Measurements from ENCODE around the gene ZER1. TPM values are rescaled to one million over a fixed set of nuclear protein-coding genes. Genes with fewer than 3 reads are reported as not detected.

The ZER1 gene
- polyA plus RNA-seq, 1 donor from 2014 or later = 30.6 TPM

GRCh38 chr9:128703616-128704355 lies 67.9 kb downstream of the ZER1 start:
- H2AFZ ChIP-seq (ENCODE audit: low read depth, low read length) = no peak overlapping the region
- H3K36me3 ChIP-seq (ENCODE audit: insufficient read depth, low read length) = no peaks in the 10 kb centered on the region
- H3K9ac ChIP-seq (ENCODE audit: low read length) = no peak overlapping the region
- H3K9me3 ChIP-seq (ENCODE audit: low read length) = no peaks in the 10 kb centered on the region
- no peaks in the 10 kb centered on the region for H3F3A ChIP-seq (ENCODE audit: insufficient read depth, low read length, poor library complexity, severe bottlenecking)
- H3K4me2 ChIP-seq (ENCODE audit: low read length) = no peak overlapping the region
- no peak for TF ChIP-seq REST (IDR thresholded peaks at IDR 0.05; ENCODE audit: borderline replicate concordance)
- TF ChIP-seq RAD21 (conservative IDR thresholded peaks at IDR 0.05) = no peak
- no peak for TF ChIP-seq SMC3 (conservative IDR thresholded peaks at IDR 0.05; ENCODE audit: poor library complexity)
- TF ChIP-seq EP300 (conservative IDR thresholded peaks at IDR 0.05; ENCODE audit: poor library complexity, severe bottlenecking) = no peak
- no peak for TF ChIP-seq TAF1 (IDR thresholded peaks at IDR 0.05; ENCODE audit: low read depth)
- no peak for TF ChIP-seq MXI1 (conservative IDR thresholded peaks at IDR 0.05; ENCODE audit: poor library complexity, severe bottlenecking)
- TF ChIP-seq CTCF (IDR thresholded peaks at IDR 0.05; ENCODE audit: poor library complexity, severe bottlenecking) = no peak
- TF ChIP-seq EZH2 (IDR thresholded peaks at IDR 0.05; ENCODE audit: borderline replicate concordance, insufficient read depth, low read length, poor library complexity, severe bottlenecking) = no peak
- no peak for TF ChIP-seq POLR2AphosphoS5 (IDR thresholded peaks at IDR 0.05)
- H3K79me2 ChIP-seq (replicated peaks; ENCODE audit: insufficient read depth, low read length) = no peaks in the 10 kb centered on the region
- no peaks in the 10 kb centered on the region for H4K20me1 ChIP-seq (ENCODE audit: insufficient read depth)
- peaks cover 3% of the 10 kb centered on the region for H3K27me3 ChIP-seq (ENCODE audit: insufficient read depth, low read depth, low read length)
- H3K27ac ChIP-seq (ENCODE audit: low read length) = no peak overlapping the region
- H3K4me3 ChIP-seq (ENCODE audit: low read length) = no peak overlapping the region
- no peaks in the 10 kb centered on the region for H3K9me2 ChIP-seq (ENCODE audit: insufficient read depth, low read length)

- no peak overlapping the region for H3K4me2 ChIP-seq (ENCODE audit: low read length)
- no peak overlapping the region for H3K27ac ChIP-seq (ENCODE audit: low read length)
- peak overlapping the region; percentile 73 for H3K4me3 ChIP-seq (ENCODE audit: low read length)
- no peaks in the 10 kb centered on the region for H3K79me2 ChIP-seq (replicated peaks; ENCODE audit: insufficient read depth, low read length)
- TF ChIP-seq MXI1 (conservative IDR thresholded peaks at IDR 0.05; ENCODE audit: poor library complexity, severe bottlenecking) (no peak), POLR2AphosphoS5 (IDR thresholded peaks at IDR 0.05) (no peak), SMC3 (conservative IDR thresholded peaks at IDR 0.05; ENCODE audit: poor library complexity) (no peak), EZH2 (IDR thresholded peaks at IDR 0.05; ENCODE audit: borderline replicate concordance, insufficient read depth, low read length, poor library complexity, severe bottlenecking) (no peak), EP300 (conservative IDR thresholded peaks at IDR 0.05; ENCODE audit: poor library complexity, severe bottlenecking) (no peak), TAF1 (IDR thresholded peaks at IDR 0.05; ENCODE audit: low read depth) (no peak), REST (IDR thresholded peaks at IDR 0.05; ENCODE audit: borderline replicate concordance) (no peak), CTCF (IDR thresholded peaks at IDR 0.05; ENCODE audit: poor library complexity, severe bottlenecking) (no peak), RAD21 (conservative IDR thresholded peaks at IDR 0.05) (no peak)
- H3K36me3 ChIP-seq (ENCODE audit: insufficient read depth, low read length) = no peaks in the 10 kb centered on the region
- no peaks in the 10 kb centered on the region for H3F3A ChIP-seq (ENCODE audit: insufficient read depth, low read length, poor library complexity, severe bottlenecking)
- no peak overlapping the region for H3K9ac ChIP-seq (ENCODE audit: low read length)
- peaks cover 3% of the 10 kb centered on the region for H3K27me3 ChIP-seq (ENCODE audit: insufficient read depth, low read depth, low read length)
- H3K9me3 ChIP-seq (ENCODE audit: low read length) = no peaks in the 10 kb centered on the region
- no peak overlapping the region for H2AFZ ChIP-seq (ENCODE audit: low read depth, low read length)
- H3K9me2 ChIP-seq (ENCODE audit: insufficient read depth, low read length) = no peaks in the 10 kb centered on the region
- H4K20me1 ChIP-seq (ENCODE audit: insufficient read depth) = no peaks in the 10 kb centered on the region
Measured at GRCh38 chr9:128702949-128703615, 68.6 kb downstream of the ZER1 start.

All from neural cell (in vitro differentiated cells).